Kidney tubule cell (primary cell): ENCODE results near the gene TRPV6.

Experiments
- DNase-seq: peaks from one replicate; pipeline ENCODE4 v3.0.0-alpha.2; 2018; ENCODE audit warnings: low spot score

Gene TRPV6

GRCh38 chr7:142885311-142886230 is at the start of gene TRPV6:
Gene TRPV6 (minus strand): TSS chr7:142885745.
- DNase-seq, result peak; percentile 45

- no peak for DNase-seq
Observed at GRCh38 chr7:142934056-142934455, 48.5 kb upstream of the TRPV6 start.

GRCh38 chr7:142933624-142934023 is 48.1 kb upstream of the TRPV6 start, which contains the start of gene TRPV5:
Gene TRPV5 (minus strand): TSS chr7:142933746. CDS start chr7:142933459, 287 bp downstream.
- DNase-seq, result no peak

GRCh38 chr7:142933092-142933475 is 47.5 kb upstream of the TRPV6 start:
- DNase-seq, result no peak

GRCh38 chr7:142932386-142933091 is 47.0 kb upstream of the TRPV6 start:
- no peak for DNase-seq

- no peak for DNase-seq
Observed at GRCh38 chr7:142930126-142930730, 44.7 kb upstream of the TRPV6 start.

GRCh38 chr7:142927949-142928348 is 42.4 kb upstream of the TRPV6 start:
- no peak for DNase-seq

GRCh38 chr7:142927085-142927745 is 41.7 kb upstream of the TRPV6 start:
- no peak for DNase-seq

- no peak for DNase-seq
Observed at GRCh38 chr7:142925413-142925812, 39.9 kb upstream of the TRPV6 start.

- no peak for DNase-seq
Observed at GRCh38 chr7:142923391-142923790, 37.8 kb upstream of the TRPV6 start.

GRCh38 chr7:142919656-142920055 is 34.1 kb upstream of the TRPV6 start:
- no peak for DNase-seq

GRCh38 chr7:142918901-142919300 is 33.4 kb upstream of the TRPV6 start:
- DNase-seq, result no peak

GRCh38 chr7:142917447-142917846 is 31.9 kb upstream of the TRPV6 start:
- DNase-seq, result no peak

GRCh38 chr7:142916508-142916907 is 31.0 kb upstream of the TRPV6 start:
- DNase-seq, result peak; percentile 58

- no peak for DNase-seq
Observed at GRCh38 chr7:142915315-142915714, 29.8 kb upstream of the TRPV6 start.

GRCh38 chr7:142914121-142914520 is 28.6 kb upstream of the TRPV6 start:
- DNase-seq, result no peak

GRCh38 chr7:142913566-142913965 is 28.0 kb upstream of the TRPV6 start:
- DNase-seq, result no peak

- no peak for DNase-seq
Observed at GRCh38 chr7:142913051-142913450, 27.5 kb upstream of the TRPV6 start.

GRCh38 chr7:142910481-142910880 is 24.9 kb upstream of the TRPV6 start:
- DNase-seq, result no peak

- DNase-seq, result peak; percentile 32
Observed at GRCh38 chr7:142910031-142910433, 24.5 kb upstream of the TRPV6 start.

- DNase-seq, result peak; percentile 42
Observed at GRCh38 chr7:142908921-142909890, 23.7 kb upstream of the TRPV6 start.
